Left hindlimb (tissue), 1 donor: ENCODE data around the gene PAK1IP1.
"Not testable (repeated sequence)": the region's sequence is repeated elsewhere in the genome, so short reads cannot be mapped to it uniquely, and the experiment has no call there.

ENCODE experiments used
- DNase-seq: peaks from one replicate; pipeline ENCODE4 v3.0.0-alpha.2; 2018

PAK1IP1 gene

GRCh38 chr6:10694302-10695085 lies at the start of gene PAK1IP1, which contains the start of gene C6orf52:
PAK1IP1 (plus strand) TSS chr6:10694972; CDS start chr6:10694986, 14 bp downstream.
C6orf52 (minus strand) TSS chr6:10694616; CDS start chr6:10687550, 7,066 bp downstream.
- DNase-seq: peak; percentile 96

GRCh38 chr6:10655508-10656055 lies 39.2 kb upstream of the PAK1IP1 start:
- DNase-seq: no peak

- no peak for DNase-seq
Measured at GRCh38 chr6:10658910-10659698, 35.7 kb upstream of the PAK1IP1 start.

- DNase-seq: no peak
Measured at GRCh38 chr6:10659699-10660348, 34.9 kb upstream of the PAK1IP1 start.

- DNase-seq: not testable (repeated sequence)
Measured at GRCh38 chr6:10660431-10661191, 34.2 kb upstream of the PAK1IP1 start.

- no peak for DNase-seq
Measured at GRCh38 chr6:10662207-10662606, 32.6 kb upstream of the PAK1IP1 start.

- DNase-seq: no peak
Measured at GRCh38 chr6:10662742-10663141, 32.0 kb upstream of the PAK1IP1 start.

- DNase-seq: not testable (repeated sequence)
Measured at GRCh38 chr6:10665595-10665994, 29.2 kb upstream of the PAK1IP1 start.

- no peak for DNase-seq
Measured at GRCh38 chr6:10668126-10668917, 26.4 kb upstream of the PAK1IP1 start.

GRCh38 chr6:10676403-10676802 lies 18.4 kb upstream of the PAK1IP1 start:
- no peak for DNase-seq

GRCh38 chr6:10678456-10678855 lies 16.3 kb upstream of the PAK1IP1 start:
- DNase-seq: no peak

GRCh38 chr6:10681795-10682194 lies 13.0 kb upstream of the PAK1IP1 start:
- no peak for DNase-seq

- DNase-seq: no peak
Measured at GRCh38 chr6:10682355-10682988, 12.3 kb upstream of the PAK1IP1 start.

- no peak for DNase-seq
Measured at GRCh38 chr6:10684618-10685017, 10.2 kb upstream of the PAK1IP1 start.

GRCh38 chr6:10685092-10685915 lies 9.5 kb upstream of the PAK1IP1 start:
- DNase-seq: no peak

- DNase-seq: no peak
Measured at GRCh38 chr6:10686901-10687300, 7.9 kb upstream of the PAK1IP1 start.

GRCh38 chr6:10687582-10687981 lies 7.2 kb upstream of the PAK1IP1 start:
- no peak for DNase-seq

GRCh38 chr6:10690651-10691445 lies 3.9 kb upstream of the PAK1IP1 start:
- DNase-seq: no peak

GRCh38 chr6:10692965-10693538 lies 1.7 kb upstream of the PAK1IP1 start:
- no peak for DNase-seq
